ENCODE measurements around the gene COBL. TPM values are rescaled to one million over a fixed set of nuclear protein-coding genes. Genes with fewer than 3 reads are reported as not detected.

Gene COBL
- total and polyA plus RNA-seq, 2 donors (not counting 3 experiments of a cell fraction or from before 2014, with no cell fraction given): 0.11 TPM; not detected in 1

DNA sequence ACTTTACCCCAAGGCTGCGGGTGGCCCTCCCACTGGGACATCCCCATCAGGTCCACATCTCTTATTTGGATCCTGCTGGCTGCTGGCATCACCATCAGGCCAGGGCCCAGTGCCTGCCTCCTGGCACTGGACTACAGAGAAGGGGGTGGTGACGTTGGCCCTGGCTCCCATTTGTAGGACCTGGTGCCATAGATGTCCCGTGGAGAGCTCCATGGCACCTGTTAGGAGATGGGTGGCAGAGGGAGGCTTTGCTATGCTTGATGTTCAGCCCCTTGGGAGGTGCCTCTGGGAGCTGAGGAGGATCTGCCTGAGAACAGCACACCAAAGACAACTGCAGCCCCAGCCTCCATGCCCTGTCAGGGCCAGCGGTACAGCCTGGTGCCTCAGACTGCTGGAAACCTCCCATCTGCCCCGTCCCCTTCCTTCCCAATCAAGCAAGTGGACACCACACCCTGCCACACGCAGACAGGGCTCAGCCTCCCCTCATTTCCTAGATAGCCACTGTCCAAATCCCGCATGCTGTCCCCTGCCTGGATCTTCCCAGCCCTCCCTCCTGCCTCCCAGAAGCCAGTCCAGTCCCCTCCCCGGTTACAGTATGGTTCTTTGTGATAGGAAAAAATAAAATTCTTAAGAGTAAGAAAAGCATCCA is 303.9 kb downstream of the COBL start:
- Histone ChIP-seq H3K36me3 (ENCODE audit: control insufficient read depth in 2 of 2, extremely low read depth in 1 of 2, insufficient read depth in 2 of 2, low read length in 2 of 2) (no peaks in the 10 kb centered on the region), H3K4me2 (ENCODE audit: insufficient read depth, low read length) (no peak overlapping the region), H3K79me2 (ENCODE audit: control insufficient read depth, insufficient read depth, low read length) (no peaks in the 10 kb centered on the region), H3K27ac (ENCODE audit: insufficient read depth, low read depth, low read length) (no peak overlapping the region), H3K4me3 (replicated peaks in 1 of 3; ENCODE audit: insufficient read depth in 1 of 3, low read depth in 1 of 3, low read length in 3 of 3) (no peak overlapping the region), H3K9ac (replicated peaks; ENCODE audit: extremely low read depth, insufficient read depth, low read length) (no peak overlapping the region), H3K4me1 (ENCODE audit: control insufficient read depth, extremely low read depth, insufficient read depth, low read length) (no peaks in the 10 kb centered on the region), H3K27me3 (ENCODE audit: control insufficient read depth in 2 of 2, insufficient read depth in 2 of 2, low read length in 2 of 2) (no peaks in the 10 kb centered on the region), H4K20me1 (replicated peaks; ENCODE audit: control insufficient read depth, extremely low read depth, insufficient read depth, low read length) (no peaks in the 10 kb centered on the region), H2AFZ (ENCODE audit: low read depth, low read length) (no peak overlapping the region), H3K9me1 (replicated peaks; ENCODE audit: control insufficient read depth, extremely low read depth, insufficient read depth, low read length) (no peaks in the 10 kb centered on the region), H3K9me3 (replicated peaks; ENCODE audit: control insufficient read depth, insufficient read depth, low read length) (no peaks in the 10 kb centered on the region)
- DNase-seq (ENCODE audit: low read depth, low spot score) (no peak), FAIRE-seq (no peak)
- POLR2A ChIA-PET: no interaction called here
- TF ChIP-seq POLR2AphosphoS5 (IDR thresholded peaks at IDR 0.05; ENCODE audit: insufficient read depth, low read depth, low read length) (no peak), MYC (IDR thresholded peaks at IDR 0.05; ENCODE audit: low read depth, low read length) (no peak), JUN (IDR thresholded peaks at IDR 0.05; ENCODE audit: borderline replicate concordance, insufficient read depth, insufficient read length, low read depth) (no peak)
- TF ChIP-seq, protein P1, sequence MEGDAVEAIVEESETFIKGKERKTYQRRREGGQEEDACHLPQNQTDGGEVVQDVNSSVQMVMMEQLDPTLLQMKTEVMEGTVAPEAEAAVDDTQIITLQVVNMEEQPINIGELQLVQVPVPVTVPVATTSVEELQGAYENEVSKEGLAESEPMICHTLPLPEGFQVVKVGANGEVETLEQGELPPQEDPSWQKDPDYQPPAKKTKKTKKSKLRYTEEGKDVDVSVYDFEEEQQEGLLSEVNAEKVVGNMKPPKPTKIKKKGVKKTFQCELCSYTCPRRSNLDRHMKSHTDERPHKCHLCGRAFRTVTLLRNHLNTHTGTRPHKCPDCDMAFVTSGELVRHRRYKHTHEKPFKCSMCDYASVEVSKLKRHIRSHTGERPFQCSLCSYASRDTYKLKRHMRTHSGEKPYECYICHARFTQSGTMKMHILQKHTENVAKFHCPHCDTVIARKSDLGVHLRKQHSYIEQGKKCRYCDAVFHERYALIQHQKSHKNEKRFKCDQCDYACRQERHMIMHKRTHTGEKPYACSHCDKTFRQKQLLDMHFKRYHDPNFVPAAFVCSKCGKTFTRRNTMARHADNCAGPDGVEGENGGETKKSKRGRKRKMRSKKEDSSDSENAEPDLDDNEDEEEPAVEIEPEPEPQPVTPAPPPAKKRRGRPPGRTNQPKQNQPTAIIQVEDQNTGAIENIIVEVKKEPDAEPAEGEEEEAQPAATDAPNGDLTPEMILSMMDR (IDR thresholded peaks at IDR 0.05; ENCODE audit: extremely low read depth in 1 of 2, insufficient read depth in 1 of 2, low read depth in 1 of 2, low read length in 2 of 2): no peak
- dilution Hi-C loops (cut with MboI; ENCODE audit: extremely low pct_ligation_motif_present, low sequenced_read_pairs) (no loop called here), intact Hi-C loops (cut with micrococcal nuclease) (no loop called here)
- CTCF ChIA-PET: interaction anchor here (1.3 kb wide), 1 partner anchor 12 kb away, joined by 3 read pairs; no protein-coding TSS in a partner anchor
- BruUV-seq (replicated peaks): no TSS peak

DNA sequence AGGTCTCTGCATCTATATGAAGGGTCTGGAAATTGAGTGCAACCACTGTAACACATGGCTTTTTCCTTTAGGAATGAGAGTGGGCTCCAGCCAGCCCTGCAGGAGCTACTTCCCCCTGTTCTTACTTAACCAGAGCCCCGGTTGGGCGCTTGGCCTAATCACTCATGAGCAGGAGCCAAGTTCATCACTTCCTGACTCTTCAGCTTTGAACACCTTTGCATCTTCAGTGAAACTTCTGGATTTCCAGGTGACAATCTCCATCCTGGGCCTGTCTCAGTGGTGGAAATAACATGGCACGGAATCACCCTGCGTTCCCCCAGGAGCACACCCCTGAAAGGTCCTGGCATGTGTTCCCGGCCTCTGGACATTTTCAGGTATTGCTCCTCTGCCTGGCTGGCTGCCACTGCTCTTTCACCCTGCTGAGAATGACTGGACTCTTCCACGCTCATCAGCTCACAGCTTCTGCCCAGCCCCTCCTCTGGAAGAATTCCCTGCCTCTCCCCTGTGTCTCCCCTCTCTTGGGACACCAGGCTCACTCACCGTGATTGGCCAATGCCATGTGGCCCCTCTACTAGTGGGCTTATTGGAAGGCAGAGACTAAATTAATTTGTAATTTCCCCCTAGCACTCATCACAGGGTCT is 304.8 kb downstream of the COBL start:
- no peaks in the 10 kb centered on the region for H3K4me1 ChIP-seq (ENCODE audit: control insufficient read depth, extremely low read depth, insufficient read depth, low read length)
- H3K4me3 ChIP-seq (replicated peaks in 1 of 3; ENCODE audit: insufficient read depth in 1 of 3, low read depth in 1 of 3, low read length in 3 of 3): no peak overlapping the region
- FAIRE-seq (no peak), DNase-seq (ENCODE audit: low read depth, low spot score) (no peak)
- no peak overlapping the region for H3K27ac ChIP-seq (ENCODE audit: insufficient read depth, low read depth, low read length)
- CTCF ChIA-PET: no interaction called here
- POLR2A ChIA-PET: no interaction called here
- no peak for TF ChIP-seq POLR2AphosphoS5 (IDR thresholded peaks at IDR 0.05; ENCODE audit: insufficient read depth, low read depth, low read length)
- TF ChIP-seq, protein P1 (IDR thresholded peaks at IDR 0.05; ENCODE audit: extremely low read depth in 1 of 2, insufficient read depth in 1 of 2, low read depth in 1 of 2, low read length in 2 of 2): no peak
- no peak for TF ChIP-seq MYC (IDR thresholded peaks at IDR 0.05; ENCODE audit: low read depth, low read length)
- no peak for TF ChIP-seq FOS (IDR thresholded peaks at IDR 0.05; ENCODE audit: borderline replicate concordance, insufficient read depth, low read length)
- no peak for TF ChIP-seq EZH2 (IDR thresholded peaks at IDR 0.05; ENCODE audit: borderline replicate concordance, low read depth, low read length, severe bottlenecking)
- TF ChIP-seq POLR2A (IDR thresholded peaks at IDR 0.05; ENCODE audit: low read depth, low read length): no peak
- TF ChIP-seq JUN (IDR thresholded peaks at IDR 0.05; ENCODE audit: borderline replicate concordance, insufficient read depth, insufficient read length, low read depth): no peak
- no peak for TF ChIP-seq GATA2 (IDR thresholded peaks at IDR 0.05; ENCODE audit: insufficient read depth, insufficient read length, low read depth, low read length)
- TF ChIP-seq, protein P2, sequence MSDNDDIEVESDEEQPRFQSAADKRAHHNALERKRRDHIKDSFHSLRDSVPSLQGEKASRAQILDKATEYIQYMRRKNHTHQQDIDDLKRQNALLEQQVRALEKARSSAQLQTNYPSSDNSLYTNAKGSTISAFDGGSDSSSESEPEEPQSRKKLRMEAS (IDR thresholded peaks at IDR 0.05; ENCODE audit: insufficient read depth, insufficient read length): no peak
- BruUV-seq (replicated peaks): no TSS peak
- H3K4me2 ChIP-seq (ENCODE audit: insufficient read depth, low read length): no peak overlapping the region
- dilution Hi-C loops (cut with MboI; ENCODE audit: extremely low pct_ligation_motif_present, low sequenced_read_pairs) (no loop called here), intact Hi-C loops (cut with micrococcal nuclease) (no loop called here)
- no peaks in the 10 kb centered on the region for H3K9me1 ChIP-seq (replicated peaks; ENCODE audit: control insufficient read depth, extremely low read depth, insufficient read depth, low read length)
- no peaks in the 10 kb centered on the region for H3K79me2 ChIP-seq (ENCODE audit: control insufficient read depth, insufficient read depth, low read length)
- H3K36me3 ChIP-seq (ENCODE audit: control insufficient read depth in 2 of 2, extremely low read depth in 1 of 2, insufficient read depth in 2 of 2, low read length in 2 of 2): no peaks in the 10 kb centered on the region
- H2AFZ ChIP-seq (ENCODE audit: low read depth, low read length): no peak overlapping the region
- no peaks in the 10 kb centered on the region for H4K20me1 ChIP-seq (replicated peaks; ENCODE audit: control insufficient read depth, extremely low read depth, insufficient read depth, low read length)
- no peaks in the 10 kb centered on the region for H3K9me3 ChIP-seq (replicated peaks; ENCODE audit: control insufficient read depth, insufficient read depth, low read length)
- H3K9ac ChIP-seq (replicated peaks; ENCODE audit: extremely low read depth, insufficient read depth, low read length): no peak overlapping the region
- peaks cover 0 to under 1% of the 10 kb centered on the region in 2 experiments for H3K27me3 ChIP-seq (ENCODE audit: control insufficient read depth in 2 of 2, insufficient read depth in 2 of 2, low read length in 2 of 2)
